Memory B cell (primary cell): ENCODE data around the gene NHLRC4.

Experiments used
- ATAC-seq: fragments of 150-1000 bp; cut with Tn5 transposase; 2 replicates; pipeline ENCODE4 v1.10.0; 2021; ENCODE audit warnings: low read depth, mild to moderate bottlenecking, moderate library complexity
- DNase-seq, 2 donors: peaks; one replicate each; pipeline ENCODE4 v3.0.0; 2022; ENCODE audit warnings: low spot score in 2 of 2
- H3K27ac Mint-ChIP-seq: one replicate; pipeline ENCODE4 v1.8.0; 2022; ENCODE audit warnings: mild to moderate bottlenecking, moderate library complexity, mixed read lengths
- H3K27me3 Mint-ChIP-seq: one replicate; pipeline ENCODE4 v1.8.0; 2022; ENCODE audit warnings: mixed read lengths
- H3K36me3 Mint-ChIP-seq: one replicate; pipeline ENCODE4 v1.8.0; 2022; ENCODE audit warnings: mild to moderate bottlenecking, mixed read lengths
- H3K4me1 Mint-ChIP-seq: one replicate; pipeline ENCODE4 v1.8.0; 2022; ENCODE audit warnings: mixed read lengths
- H3K4me3 Mint-ChIP-seq: one replicate; pipeline ENCODE4 v1.8.0; 2022; ENCODE audit warnings: mild to moderate bottlenecking, moderate library complexity, mixed read lengths
- H3K9me3 Mint-ChIP-seq: one replicate; pipeline ENCODE4 v1.8.0; 2022; ENCODE audit warnings: mixed read lengths

The NHLRC4 gene

DNA sequence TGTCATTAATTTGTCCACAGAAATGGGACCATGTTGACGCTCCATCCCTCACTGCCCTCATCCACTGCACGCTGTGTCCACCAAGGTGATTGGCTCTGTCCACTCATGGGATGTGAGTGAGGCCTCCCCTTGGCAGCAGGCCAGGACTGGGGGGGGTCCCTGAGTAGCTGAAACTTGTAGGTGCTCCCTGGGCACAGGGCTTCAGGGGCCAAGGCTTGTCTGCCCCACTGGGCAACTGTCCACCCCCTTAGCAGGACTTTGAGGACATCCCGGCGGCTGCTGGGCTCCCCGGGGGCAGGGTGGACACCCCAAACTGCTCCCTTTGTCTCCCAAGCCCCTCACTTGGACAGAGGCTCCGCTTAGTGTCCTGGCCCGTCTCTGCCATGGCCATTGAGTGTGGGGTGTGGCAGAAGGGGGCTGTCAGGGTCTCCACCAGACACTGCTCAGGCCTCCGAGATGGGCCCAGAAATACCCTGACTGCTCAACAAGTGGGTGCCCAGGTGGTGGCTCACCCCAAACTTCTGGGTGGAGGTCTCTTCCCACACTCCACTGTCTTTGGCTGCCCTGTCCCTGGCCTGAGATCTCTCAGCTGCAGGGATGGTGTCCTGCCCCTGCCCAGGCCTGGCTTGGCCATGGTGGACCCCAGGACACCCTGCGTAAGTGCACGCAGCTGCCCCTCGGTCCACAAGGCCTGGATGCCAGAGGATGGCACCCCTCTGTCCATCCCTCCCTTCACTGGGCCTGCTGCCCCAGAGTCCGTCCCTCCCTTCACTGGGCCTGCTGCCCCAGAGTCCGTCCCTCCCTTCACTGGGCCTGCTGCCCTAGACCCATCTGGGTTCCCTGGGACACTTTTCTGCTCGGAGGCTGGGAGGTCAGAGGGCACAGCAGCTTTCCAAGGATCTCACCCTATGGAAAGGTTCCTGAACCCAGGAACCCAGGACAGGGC lies 20.1 kb downstream of the NHLRC4 start:
- ATAC-seq (no peak), DNase-seq (no peak)
- no peaks in the 10 kb centered on the region for H3K9me3 Mint-ChIP-seq
- H3K4me1 Mint-ChIP-seq: peaks cover 14% of the 10 kb centered on the region
- H3K4me3 Mint-ChIP-seq: peak overlapping the region; percentile 43
- peaks cover 2% of the 10 kb centered on the region for H3K27me3 Mint-ChIP-seq
- H3K27ac Mint-ChIP-seq: no peak overlapping the region
- H3K36me3 Mint-ChIP-seq: no peaks in the 10 kb centered on the region

DNA sequence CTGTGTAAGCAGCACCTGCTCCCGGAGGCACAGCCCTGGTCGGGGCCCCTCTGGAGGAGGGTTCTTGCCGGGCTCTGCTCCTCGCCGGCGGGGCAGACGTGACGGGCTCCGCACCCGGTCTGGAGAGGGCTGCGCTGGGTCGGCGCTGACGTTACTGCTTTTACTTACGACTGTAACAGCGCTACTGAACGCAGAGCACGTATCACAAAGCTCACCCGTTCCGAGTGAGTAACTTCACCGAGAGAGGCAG lies 21.8 kb downstream of the NHLRC4 start:
- no peaks in the 10 kb centered on the region for H3K9me3 Mint-ChIP-seq
- DNase-seq (no peak), ATAC-seq (peak; percentile 42)
- peak overlapping the region; percentile 98 for H3K27ac Mint-ChIP-seq
- H3K4me1 Mint-ChIP-seq: peaks cover 27% of the 10 kb centered on the region
- H3K4me3 Mint-ChIP-seq: peak overlapping the region; percentile 99
- peaks cover 1% of the 10 kb centered on the region for H3K36me3 Mint-ChIP-seq
- peaks cover 2% of the 10 kb centered on the region for H3K27me3 Mint-ChIP-seq

DNA sequence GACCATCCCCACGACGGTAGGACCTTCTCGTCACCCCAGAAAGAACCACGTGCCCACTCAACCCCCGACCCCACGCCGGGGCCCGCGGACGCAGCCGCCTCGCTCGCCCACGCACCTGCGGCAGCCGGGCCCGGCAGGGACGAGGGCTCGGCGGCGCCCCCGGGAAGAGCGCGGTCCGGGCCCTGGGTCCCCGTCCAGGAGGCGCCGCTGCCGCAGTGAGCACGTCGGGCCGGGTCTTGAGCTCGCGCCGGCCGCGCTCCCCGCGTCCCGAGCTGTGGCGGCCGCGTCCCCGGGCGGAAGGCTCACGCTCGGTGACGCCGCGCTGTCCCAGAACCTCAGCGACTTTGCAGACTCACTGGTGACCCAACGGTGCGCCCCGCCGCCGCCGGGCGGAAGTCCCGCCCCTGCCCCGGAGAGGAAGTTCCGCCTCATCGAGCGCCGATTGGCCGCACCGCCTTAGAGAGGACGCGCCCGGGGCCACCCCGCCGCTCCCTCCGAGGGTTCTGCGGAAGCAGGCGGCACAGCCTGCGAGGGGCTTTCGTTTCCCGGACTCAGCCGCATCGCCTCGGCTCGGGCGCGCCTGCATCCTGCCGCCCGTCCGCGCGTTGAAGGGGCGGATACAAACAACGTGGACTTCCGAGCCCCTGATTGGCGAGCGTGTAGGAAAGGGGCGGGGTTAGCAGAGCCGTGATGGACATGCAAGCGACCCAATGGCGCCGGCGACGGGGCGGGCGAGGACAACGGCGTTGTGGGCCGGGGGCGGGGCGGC lies 22.3 kb downstream of the NHLRC4 start:
- DNase-seq (peak; percentile 99 to 100), ATAC-seq (peak; percentile 68)
- Mint-ChIP-seq H3K4me1 (peaks cover 29% of the 10 kb centered on the region), H3K27me3 (peaks cover 2% of the 10 kb centered on the region), H3K4me3 (peak overlapping the region; percentile 99), H3K9me3 (no peaks in the 10 kb centered on the region), H3K36me3 (peaks cover 2% of the 10 kb centered on the region), H3K27ac (peak overlapping the region; percentile 98)

DNA sequence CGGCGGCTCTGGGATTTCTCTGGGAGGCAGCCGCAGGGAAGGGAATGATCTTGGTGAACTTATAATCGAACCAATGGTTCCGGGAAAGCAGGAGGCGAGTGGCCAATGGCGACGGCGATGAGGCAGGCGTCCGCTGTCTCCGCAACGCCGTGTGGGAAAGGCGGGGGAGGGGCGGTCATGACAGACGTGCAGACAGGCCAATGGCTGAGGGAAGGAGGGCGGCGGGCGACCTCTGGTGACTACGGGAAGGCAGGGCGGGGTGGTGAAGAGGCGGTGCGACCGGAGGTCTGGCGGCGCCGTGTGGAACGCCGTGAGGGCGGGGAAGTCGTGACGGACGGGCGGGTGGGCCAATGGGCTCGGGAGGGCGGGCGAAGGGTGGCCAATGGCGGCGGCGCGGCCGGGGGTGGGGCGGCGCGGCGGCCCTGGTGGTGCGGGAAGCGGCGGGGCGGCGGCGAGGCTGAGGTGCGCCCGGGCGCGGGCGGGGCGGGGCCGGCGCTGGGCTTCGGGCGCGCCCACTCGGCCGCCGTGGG lies 22.9 kb downstream of the NHLRC4 start, which contains the start of gene RAB40C:
Gene RAB40C (plus strand): TSS at position 409 of the 530 bp plus-strand sequence. CDS start 226 bp downstream, outside the sequence.
- H3K27me3 Mint-ChIP-seq: peaks cover 2% of the 10 kb centered on the region
- peak; percentile 98 to 99 for DNase-seq
- H3K36me3 Mint-ChIP-seq: peaks cover 2% of the 10 kb centered on the region
- peak within 1 kb of the TSS; percentile 98 for H3K27ac Mint-ChIP-seq
- no peaks in the 10 kb centered on the region for H3K9me3 Mint-ChIP-seq
- peaks cover 29% of the 10 kb centered on the region for H3K4me1 Mint-ChIP-seq
- ATAC-seq: peak; percentile 77
- H3K4me3 Mint-ChIP-seq: peak within 1 kb of the TSS; percentile 99

GRCh38 chr16:590188-590814 lies 23.5 kb downstream of the NHLRC4 start:
- ATAC-seq (no peak), DNase-seq (no peak)
- H3K4me3 Mint-ChIP-seq: peak overlapping the region; percentile 99

GRCh38 chr16:590815-591200 lies 24.0 kb downstream of the NHLRC4 start:
- H3K27me3 Mint-ChIP-seq: no peaks in the 10 kb centered on the region
- peaks cover 29% of the 10 kb centered on the region for H3K4me1 Mint-ChIP-seq
- H3K36me3 Mint-ChIP-seq: peaks cover 2% of the 10 kb centered on the region
- H3K4me3 Mint-ChIP-seq: peak overlapping the region; percentile 99
- ATAC-seq (no peak), DNase-seq (no peak)
- H3K27ac Mint-ChIP-seq: peak overlapping the region; percentile 67
- no peaks in the 10 kb centered on the region for H3K9me3 Mint-ChIP-seq

More at GRCh38 chr16:590188-590814, 23.5 kb downstream of the NHLRC4 start:
- Mint-ChIP-seq H3K27me3 (no peaks in the 10 kb centered on the region), H3K27ac (peak overlapping the region; percentile 98), H3K9me3 (no peaks in the 10 kb centered on the region), H3K36me3 (peaks cover 2% of the 10 kb centered on the region), H3K4me1 (peaks cover 29% of the 10 kb centered on the region)

DNA sequence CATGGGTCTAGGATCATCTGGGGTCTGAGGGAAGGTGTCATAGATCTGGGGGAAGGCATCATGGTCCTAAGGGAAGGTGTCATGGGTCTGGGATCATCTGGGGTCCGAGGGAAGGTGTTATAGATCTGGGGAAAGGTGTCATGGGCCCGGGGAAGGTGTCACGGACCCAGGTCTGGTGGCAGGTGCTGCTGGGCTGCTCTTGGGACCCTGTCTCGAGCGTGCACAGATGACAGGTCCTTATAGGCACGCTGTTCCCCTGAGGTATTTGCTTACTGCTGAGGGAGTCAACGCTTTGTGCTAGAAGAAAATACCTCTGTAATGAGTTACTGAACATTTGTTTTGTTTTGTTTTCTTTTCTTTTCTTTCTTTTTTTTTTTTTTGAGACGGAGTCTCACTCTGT lies 24.4 kb downstream of the NHLRC4 start:
- ATAC-seq (no peak), DNase-seq (no peak)
- Mint-ChIP-seq H3K36me3 (peaks cover 4% of the 10 kb centered on the region), H3K27ac (no peak overlapping the region), H3K9me3 (no peaks in the 10 kb centered on the region), H3K27me3 (no peaks in the 10 kb centered on the region), H3K4me1 (peaks cover 32% of the 10 kb centered on the region), H3K4me3 (peak overlapping the region; percentile 99)

GRCh38 chr16:591892-592517 lies 25.2 kb downstream of the NHLRC4 start:
- no peak for ATAC-seq
- H3K27ac Mint-ChIP-seq: no peak overlapping the region
- no peaks in the 10 kb centered on the region for H3K9me3 Mint-ChIP-seq
- H3K36me3 Mint-ChIP-seq: peaks cover 10% of the 10 kb centered on the region
- H3K4me3 Mint-ChIP-seq: peak overlapping the region; percentile 7
- H3K27me3 Mint-ChIP-seq: no peaks in the 10 kb centered on the region
- peaks cover 36% of the 10 kb centered on the region for H3K4me1 Mint-ChIP-seq
- no peak for DNase-seq

DNA sequence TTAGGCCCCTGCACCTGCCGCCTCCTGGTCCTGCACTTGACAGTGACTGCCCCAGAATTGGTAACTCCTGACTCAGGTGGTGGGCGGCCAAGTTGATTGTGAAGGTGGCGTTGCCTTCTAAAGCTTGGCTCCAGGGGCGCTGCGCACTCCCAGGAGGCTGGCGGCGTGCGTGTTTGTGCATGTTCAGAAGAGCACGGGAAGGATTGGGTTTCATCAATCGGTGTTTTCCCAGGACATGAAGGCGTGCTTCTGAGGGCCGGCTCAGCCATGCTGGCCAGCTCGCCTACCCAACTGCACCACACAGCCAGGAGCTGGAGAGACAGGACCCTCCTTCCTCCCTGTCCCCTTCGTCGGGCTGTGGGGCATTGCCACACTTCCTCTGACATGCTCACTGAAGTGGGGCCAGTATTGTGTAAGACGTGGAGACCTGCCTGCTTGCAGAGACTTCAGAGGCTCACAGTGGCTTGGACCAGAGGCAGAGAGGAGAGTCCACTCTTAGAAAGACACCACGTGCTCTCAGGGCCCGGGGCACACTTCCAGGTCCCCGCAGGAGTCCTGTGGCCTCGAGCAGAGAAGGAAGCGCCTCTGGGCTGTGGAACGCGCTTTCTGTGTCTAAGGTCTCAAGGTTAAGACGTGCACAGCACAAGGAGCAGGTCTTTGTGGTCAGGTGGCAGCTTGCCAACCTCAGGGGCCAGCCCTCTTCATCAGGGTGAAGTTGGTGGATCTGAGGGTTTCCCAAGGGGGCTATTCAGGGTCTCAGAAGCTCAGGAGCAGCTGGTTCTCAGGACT lies 25.9 kb downstream of the NHLRC4 start:
- Mint-ChIP-seq H3K9me3 (no peaks in the 10 kb centered on the region), H3K27ac (no peak overlapping the region), H3K36me3 (peaks cover 11% of the 10 kb centered on the region), H3K4me1 (peaks cover 34% of the 10 kb centered on the region), H3K4me3 (no peak overlapping the region), H3K27me3 (no peaks in the 10 kb centered on the region)
- ATAC-seq: no peak
- no peak for DNase-seq

DNA sequence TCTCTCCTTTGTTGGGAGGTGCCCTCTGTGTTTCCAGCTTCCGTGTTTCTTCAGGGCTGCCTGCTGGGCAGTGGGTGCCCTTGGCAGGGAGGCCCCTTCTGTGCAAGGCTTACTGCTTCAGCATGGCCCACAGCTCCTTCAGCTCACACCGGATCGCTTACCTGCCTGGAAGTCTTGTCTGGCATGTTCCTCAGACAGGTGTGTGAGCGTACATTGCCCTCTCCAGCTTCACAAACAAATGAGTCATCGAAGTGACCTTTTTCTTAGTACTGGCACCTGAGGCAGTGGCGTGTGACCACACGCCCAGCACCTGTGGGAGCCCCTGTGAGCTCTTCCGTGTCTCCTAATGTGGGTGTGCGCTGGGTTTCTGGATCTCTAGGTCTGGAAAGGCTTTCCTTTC lies 26.6 kb downstream of the NHLRC4 start:
- H3K27me3 Mint-ChIP-seq: no peaks in the 10 kb centered on the region
- H3K4me1 Mint-ChIP-seq: peaks cover 34% of the 10 kb centered on the region
- DNase-seq (no peak), ATAC-seq (no peak)
- peaks cover 11% of the 10 kb centered on the region for H3K36me3 Mint-ChIP-seq
- no peaks in the 10 kb centered on the region for H3K9me3 Mint-ChIP-seq
- peak overlapping the region; percentile 48 for H3K4me3 Mint-ChIP-seq
- no peak overlapping the region for H3K27ac Mint-ChIP-seq

GRCh38 chr16:593807-594206 lies 27.0 kb downstream of the NHLRC4 start:
- no peak for ATAC-seq
- H3K27me3 Mint-ChIP-seq: no peaks in the 10 kb centered on the region
- DNase-seq: no peak
- H3K4me1 Mint-ChIP-seq: peaks cover 34% of the 10 kb centered on the region
- peaks cover 13% of the 10 kb centered on the region for H3K36me3 Mint-ChIP-seq
- no peaks in the 10 kb centered on the region for H3K9me3 Mint-ChIP-seq
- H3K27ac Mint-ChIP-seq: no peak overlapping the region
- peak overlapping the region; percentile 48 for H3K4me3 Mint-ChIP-seq

GRCh38 chr16:595094-595528 lies 28.3 kb downstream of the NHLRC4 start:
- no peak for DNase-seq
- no peak for ATAC-seq
- Mint-ChIP-seq H3K4me3 (no peak overlapping the region), H3K9me3 (no peaks in the 10 kb centered on the region), H3K36me3 (peaks cover 13% of the 10 kb centered on the region), H3K4me1 (peaks cover 32% of the 10 kb centered on the region), H3K27me3 (no peaks in the 10 kb centered on the region), H3K27ac (no peak overlapping the region)
